ENCODE measurements around the gene MAP3K5. TPM values are rescaled to one million over a fixed set of nuclear protein-coding genes. Genes with fewer than 3 reads are reported as not detected.

The MAP3K5 gene
- total and polyA plus RNA-seq, 9 of the 15 experiments (the other 6 are each of a cell fraction or from before 2014, with no cell fraction given), result 2.2 to 13.0 (median 9.9) TPM

DNA sequence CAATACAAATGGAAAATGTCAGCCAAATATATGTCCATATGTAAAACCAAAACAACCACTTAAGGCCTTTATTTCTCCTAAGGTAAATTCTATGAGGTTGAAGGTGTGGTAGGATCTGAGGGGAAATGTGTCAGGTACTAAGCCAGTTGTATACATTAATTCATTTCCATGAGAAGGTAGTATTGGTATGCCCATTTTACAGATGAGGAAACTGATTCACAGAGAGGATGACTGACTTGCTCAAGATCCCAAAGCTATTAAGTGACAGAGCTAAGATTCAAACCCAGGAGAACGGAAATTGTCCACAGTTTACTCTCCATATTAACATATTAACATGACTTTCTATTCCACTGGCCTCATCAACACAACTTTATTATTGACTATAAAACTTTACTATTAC is 177.9 kb downstream of the MAP3K5 start (continued):
- TF ChIP-seq, protein P1, sequence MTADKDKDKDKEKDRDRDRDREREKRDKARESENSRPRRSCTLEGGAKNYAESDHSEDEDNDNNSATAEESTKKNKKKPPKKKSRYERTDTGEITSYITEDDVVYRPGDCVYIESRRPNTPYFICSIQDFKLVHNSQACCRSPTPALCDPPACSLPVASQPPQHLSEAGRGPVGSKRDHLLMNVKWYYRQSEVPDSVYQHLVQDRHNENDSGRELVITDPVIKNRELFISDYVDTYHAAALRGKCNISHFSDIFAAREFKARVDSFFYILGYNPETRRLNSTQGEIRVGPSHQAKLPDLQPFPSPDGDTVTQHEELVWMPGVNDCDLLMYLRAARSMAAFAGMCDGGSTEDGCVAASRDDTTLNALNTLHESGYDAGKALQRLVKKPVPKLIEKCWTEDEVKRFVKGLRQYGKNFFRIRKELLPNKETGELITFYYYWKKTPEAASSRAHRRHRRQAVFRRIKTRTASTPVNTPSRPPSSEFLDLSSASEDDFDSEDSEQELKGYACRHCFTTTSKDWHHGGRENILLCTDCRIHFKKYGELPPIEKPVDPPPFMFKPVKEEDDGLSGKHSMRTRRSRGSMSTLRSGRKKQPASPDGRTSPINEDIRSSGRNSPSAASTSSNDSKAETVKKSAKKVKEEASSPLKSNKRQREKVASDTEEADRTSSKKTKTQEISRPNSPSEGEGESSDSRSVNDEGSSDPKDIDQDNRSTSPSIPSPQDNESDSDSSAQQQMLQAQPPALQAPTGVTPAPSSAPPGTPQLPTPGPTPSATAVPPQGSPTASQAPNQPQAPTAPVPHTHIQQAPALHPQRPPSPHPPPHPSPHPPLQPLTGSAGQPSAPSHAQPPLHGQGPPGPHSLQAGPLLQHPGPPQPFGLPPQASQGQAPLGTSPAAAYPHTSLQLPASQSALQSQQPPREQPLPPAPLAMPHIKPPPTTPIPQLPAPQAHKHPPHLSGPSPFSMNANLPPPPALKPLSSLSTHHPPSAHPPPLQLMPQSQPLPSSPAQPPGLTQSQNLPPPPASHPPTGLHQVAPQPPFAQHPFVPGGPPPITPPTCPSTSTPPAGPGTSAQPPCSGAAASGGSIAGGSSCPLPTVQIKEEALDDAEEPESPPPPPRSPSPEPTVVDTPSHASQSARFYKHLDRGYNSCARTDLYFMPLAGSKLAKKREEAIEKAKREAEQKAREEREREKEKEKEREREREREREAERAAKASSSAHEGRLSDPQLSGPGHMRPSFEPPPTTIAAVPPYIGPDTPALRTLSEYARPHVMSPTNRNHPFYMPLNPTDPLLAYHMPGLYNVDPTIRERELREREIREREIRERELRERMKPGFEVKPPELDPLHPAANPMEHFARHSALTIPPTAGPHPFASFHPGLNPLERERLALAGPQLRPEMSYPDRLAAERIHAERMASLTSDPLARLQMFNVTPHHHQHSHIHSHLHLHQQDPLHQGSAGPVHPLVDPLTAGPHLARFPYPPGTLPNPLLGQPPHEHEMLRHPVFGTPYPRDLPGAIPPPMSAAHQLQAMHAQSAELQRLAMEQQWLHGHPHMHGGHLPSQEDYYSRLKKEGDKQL (CRISPR knock-in tag; IDR thresholded peaks at IDR 0.05; ENCODE audit: borderline replicate concordance), result no peak

DNA sequence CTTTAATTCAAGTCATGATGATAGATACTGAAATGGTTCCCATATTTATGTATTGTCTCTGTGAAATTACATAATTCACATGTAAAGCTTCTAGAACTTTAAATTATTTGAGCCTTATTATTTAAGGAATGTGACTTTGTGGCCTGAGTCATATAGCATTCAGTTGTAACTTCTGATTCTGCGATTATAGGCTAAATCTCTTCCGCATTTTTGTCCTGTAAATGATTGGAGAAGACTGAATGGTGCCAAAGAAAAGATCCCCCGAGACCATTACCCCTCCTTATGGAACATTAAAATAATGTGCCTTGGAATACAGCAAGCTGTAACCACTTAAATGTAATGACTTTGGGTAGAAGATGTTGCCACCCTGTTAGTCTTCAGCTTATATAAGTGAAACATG is 178.8 kb downstream of the MAP3K5 start:
- ChIA-PET CTCF (ENCODE audit: low intra/inter-chr PET ratio) (no interaction called here), POLR2A (interaction anchor here (1.2 kb wide), 1 partner anchor 9 kb away, joined by 4 read pairs; no protein-coding TSS in a partner anchor)
- ATAC-seq, result no peak
- Histone ChIP-seq H3K79me2 (ENCODE audit: control insufficient read depth, insufficient read depth, low read length) (no peaks in the 10 kb centered on the region), H3K4me3 (no peak overlapping the region), H4K20me1 (replicated peaks; ENCODE audit: control insufficient read depth, insufficient read depth, low read length) (no peaks in the 10 kb centered on the region), H3K4me2 (ENCODE audit: insufficient read depth, low read length) (no peak overlapping the region), H3K27me3 (ENCODE audit: control insufficient read depth in 2 of 2, insufficient read depth in 2 of 2, low read length in 2 of 2) (no peaks in the 10 kb centered on the region), H3K27ac (ENCODE audit: extremely low read depth, low read depth, low read length) (no peak overlapping the region), H3K9me3 (replicated peaks; ENCODE audit: control insufficient read depth, insufficient read depth, low read depth, low read length) (no peaks in the 10 kb centered on the region), H3K9ac (ENCODE audit: insufficient read depth in 1 of 2, low read depth in 2 of 2, low read length in 2 of 2) (no peak overlapping the region), H3K9me1 (ENCODE audit: control insufficient read depth, insufficient read depth, low read length) (peaks cover 3% of the 10 kb centered on the region), H3K4me1 (replicated peaks in 1 of 2; ENCODE audit: control insufficient read depth in 2 of 2, insufficient read depth in 2 of 2, low read length in 2 of 2) (peaks cover 10 to 26% of the 10 kb centered on the region in 2 experiments), H2AFZ (ENCODE audit: low read depth, low read length) (no peak overlapping the region), H3K36me3 (ENCODE audit: control insufficient read depth, insufficient read depth, low read length) (peaks cover 16% of the 10 kb centered on the region)
- FAIRE-seq, result no peak
- in situ Hi-C loops (cut with MboI) (no loop called here), intact Hi-C loops (cut with micrococcal nuclease) (no loop called here)
- DNase-seq (ENCODE audit: extremely low read depth in 1 of 4, low spot score in 3 of 4), result no peak
- TF ChIP-seq ZNF133 (CRISPR knock-in tag; IDR thresholded peaks at IDR 0.05), result no peak
- TF ChIP-seq SOX6 (IDR thresholded peaks at IDR 0.05), result no peak
- no peak for TF ChIP-seq ZEB2 (IDR thresholded peaks at IDR 0.05)
- no peak for TF ChIP-seq ZNF24 (IDR thresholded peaks at IDR 0.05)
- TF ChIP-seq NONO (IDR thresholded peaks at IDR 0.05; ENCODE audit: low read depth in 2 of 2, low read length in 1 of 2), result no peak
- TF ChIP-seq HNRNPL (IDR thresholded peaks at IDR 0.05; ENCODE audit: low read depth, low read length), result no peak
- TF ChIP-seq XRCC3 (IDR thresholded peaks at IDR 0.05), result no peak
- TF ChIP-seq NFXL1 (CRISPR knock-in tag; IDR thresholded peaks at IDR 0.05), result no peak
- no peak for TF ChIP-seq NFYB (IDR thresholded peaks at IDR 0.05; ENCODE audit: extremely low read depth, insufficient read length)
- TF ChIP-seq ETV1 (tag; conservative IDR thresholded peaks at IDR 0.05; ENCODE audit: low read depth), result no peak
- no peak for TF ChIP-seq ELF2 (CRISPR knock-in tag; IDR thresholded peaks at IDR 0.05)
- TF ChIP-seq, protein P2, sequence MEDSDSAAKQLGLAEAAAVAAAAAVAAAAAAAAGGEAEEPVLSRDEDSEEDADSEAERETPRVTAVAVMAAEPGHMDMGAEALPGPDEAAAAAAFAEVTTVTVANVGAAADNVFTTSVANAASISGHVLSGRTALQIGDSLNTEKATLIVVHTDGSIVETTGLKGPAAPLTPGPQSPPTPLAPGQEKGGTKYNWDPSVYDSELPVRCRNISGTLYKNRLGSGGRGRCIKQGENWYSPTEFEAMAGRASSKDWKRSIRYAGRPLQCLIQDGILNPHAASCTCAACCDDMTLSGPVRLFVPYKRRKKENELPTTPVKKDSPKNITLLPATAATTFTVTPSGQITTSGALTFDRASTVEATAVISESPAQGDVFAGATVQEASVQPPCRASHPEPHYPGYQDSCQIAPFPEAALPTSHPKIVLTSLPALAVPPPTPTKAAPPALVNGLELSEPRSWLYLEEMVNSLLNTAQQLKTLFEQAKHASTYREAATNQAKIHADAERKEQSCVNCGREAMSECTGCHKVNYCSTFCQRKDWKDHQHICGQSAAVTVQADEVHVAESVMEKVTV (CRISPR knock-in tag; IDR thresholded peaks at IDR 0.05), result no peak
- no peak for TF ChIP-seq MCM5 (IDR thresholded peaks at IDR 0.05; ENCODE audit: low read depth)
- 58% methylated on average over 3 of the region's 3 CpGs for WGBS (ENCODE audit: insufficient coverage, low coverage, missing lambda C conversion rate)
- no TSS peak for BruUV-seq (replicated peaks)
